Fibroblast of lung (primary cell): Measurements from ENCODE around the gene EYA2.

Experiments used
- CTCF ChIP-seq, 2 donors: IDR thresholded peaks in 1 of 2; conservative IDR thresholded peaks in 1 of 2; 1 replicate in 1 of 2; 2 replicates in 1 of 2; pipeline ENCODE4 v1.5.1; 2011 to 2012; ENCODE audit warnings: low read length in 2 of 2, control low read depth in 1 of 2, inconsistent platforms in 1 of 2, low read depth in 1 of 2, mild to moderate bottlenecking in 1 of 2
- EZH2 ChIP-seq: IDR thresholded peaks from 2 replicates; pipeline ENCODE4 v1.5.1; 2012; ENCODE audit warnings: low read length, control low read depth, mild to moderate bottlenecking; ENCODE audit errors: missing control alignments

- TF ChIP-seq CTCF (conservative IDR thresholded peaks at IDR 0.05 in 1 of 2, IDR thresholded peaks at IDR 0.05 in 1 of 2; ENCODE audit: low read depth in 1 of 2, low read length in 2 of 2) = no peak
- TF ChIP-seq EZH2 = no peak
Observed at GRCh38 chr20:46928580-46929132, 34.0 kb downstream of the EYA2 start.
